ENCODE measurements around the gene CXCR5.

Gene CXCR5

DNA sequence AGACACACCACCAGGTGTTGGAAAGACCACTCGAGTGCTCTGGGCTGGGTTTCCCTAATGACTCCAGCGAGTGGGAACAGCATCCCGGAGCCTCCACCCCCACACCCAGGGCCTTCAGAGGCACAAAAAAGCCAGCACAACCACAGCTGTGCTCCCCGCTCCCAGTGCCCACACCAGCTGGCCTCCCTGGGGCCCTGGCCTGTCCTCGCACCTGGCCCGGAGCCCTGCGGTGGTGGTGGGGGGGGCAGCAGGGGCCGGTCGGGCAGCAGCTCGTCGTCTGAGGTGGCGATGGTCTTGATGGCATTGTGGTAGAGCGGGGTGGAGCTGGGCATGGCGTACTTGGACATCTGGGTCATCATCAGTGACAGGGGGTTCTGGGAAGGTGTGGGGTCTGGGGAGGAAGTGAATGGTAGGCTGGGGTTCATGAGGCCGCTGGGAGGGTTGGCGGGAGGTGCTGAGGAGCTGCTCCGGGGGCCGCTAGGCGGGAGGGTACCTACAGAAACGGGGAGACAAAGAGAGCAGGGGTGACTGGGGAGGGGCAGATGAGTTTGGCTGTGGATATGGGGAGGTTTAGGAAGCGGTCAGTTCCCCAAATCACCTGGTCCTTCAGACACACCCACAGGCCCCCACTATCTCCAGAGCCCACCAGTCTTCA is 16.1 kb downstream of the CXCR5 start:
- DNase-seq, result no peak

DNA sequence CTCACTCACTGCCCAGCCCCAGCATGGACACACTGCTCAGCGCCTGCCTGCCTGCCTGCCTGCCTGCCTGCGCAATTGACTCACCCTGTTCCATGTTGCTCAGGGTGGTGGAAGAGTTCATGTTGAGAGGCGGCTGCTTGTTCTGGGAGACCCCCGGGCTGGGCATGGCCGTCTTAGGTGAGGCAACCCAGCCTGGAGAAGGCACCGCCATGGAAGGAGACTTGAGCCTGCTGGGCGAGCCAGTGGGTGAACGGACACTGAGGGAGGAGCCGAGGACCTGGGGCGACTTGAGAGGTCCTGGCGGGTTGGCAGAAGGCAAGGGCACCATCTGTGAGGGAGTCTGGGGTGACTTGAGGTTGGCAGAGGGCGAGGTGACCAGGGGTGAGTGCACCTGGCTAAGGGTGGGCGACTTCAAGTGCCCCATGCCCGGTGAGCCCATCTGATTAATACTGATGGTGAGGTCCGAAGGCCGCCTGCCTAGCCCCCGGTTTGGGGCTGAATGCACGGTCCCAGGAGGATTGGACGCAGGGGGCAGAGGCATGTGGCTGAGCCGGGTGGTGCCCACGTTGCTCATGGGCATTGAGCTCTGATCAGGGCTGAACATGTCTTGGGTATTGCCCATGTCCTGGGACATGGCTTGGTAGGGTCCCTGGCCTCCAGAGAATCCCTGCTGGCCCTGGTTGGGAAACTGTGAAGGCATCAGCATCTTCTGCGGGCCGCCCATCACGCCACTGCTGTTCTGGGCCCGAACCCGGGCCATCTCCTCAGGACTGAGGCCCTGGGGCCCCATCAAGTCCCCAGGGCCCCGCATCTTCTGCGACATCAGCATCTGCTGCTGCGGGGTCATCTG is 17.1 kb downstream of the CXCR5 start:
- no peak for DNase-seq

DNA sequence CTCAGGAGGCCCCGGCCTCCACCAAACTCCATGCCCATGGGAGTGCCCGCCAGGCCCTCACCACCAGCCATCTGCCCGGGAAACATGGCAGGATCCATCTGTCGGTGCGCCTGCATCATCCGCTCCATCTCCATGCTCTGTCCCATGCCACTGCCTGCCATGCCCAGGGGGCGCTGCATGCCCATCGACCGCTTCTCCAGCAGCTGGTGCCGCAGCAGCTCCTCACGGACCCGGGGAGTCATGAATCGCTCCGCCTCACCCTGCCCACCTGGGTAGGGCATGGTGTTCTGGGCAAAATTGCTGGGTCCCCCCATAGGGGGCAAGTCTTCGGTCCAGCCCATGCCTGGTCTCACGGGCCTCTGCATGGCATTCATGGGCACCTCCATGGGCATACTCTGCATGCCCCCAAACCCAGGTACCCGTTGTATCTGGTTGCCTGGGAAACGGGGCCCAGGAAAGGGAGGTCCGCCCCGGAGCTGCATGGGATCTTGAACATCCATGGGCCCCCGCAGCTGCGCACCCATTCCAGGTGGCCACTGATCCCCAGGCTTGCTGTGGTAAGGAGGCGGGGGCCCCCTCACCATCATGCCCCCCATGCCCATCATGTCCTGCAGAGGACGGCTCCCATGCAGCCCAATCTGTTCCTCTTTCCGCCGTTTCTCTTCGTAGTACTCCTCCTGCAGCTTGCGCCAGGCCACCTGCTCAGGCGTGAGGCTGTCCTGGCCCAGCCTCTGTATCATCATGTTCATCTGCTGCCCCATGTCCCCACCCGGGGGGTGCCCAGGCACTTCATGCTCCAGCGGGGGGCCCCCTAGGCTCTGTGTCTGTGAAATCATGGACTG is 18.0 kb downstream of the CXCR5 start:
- DNase-seq, result no peak

DNA sequence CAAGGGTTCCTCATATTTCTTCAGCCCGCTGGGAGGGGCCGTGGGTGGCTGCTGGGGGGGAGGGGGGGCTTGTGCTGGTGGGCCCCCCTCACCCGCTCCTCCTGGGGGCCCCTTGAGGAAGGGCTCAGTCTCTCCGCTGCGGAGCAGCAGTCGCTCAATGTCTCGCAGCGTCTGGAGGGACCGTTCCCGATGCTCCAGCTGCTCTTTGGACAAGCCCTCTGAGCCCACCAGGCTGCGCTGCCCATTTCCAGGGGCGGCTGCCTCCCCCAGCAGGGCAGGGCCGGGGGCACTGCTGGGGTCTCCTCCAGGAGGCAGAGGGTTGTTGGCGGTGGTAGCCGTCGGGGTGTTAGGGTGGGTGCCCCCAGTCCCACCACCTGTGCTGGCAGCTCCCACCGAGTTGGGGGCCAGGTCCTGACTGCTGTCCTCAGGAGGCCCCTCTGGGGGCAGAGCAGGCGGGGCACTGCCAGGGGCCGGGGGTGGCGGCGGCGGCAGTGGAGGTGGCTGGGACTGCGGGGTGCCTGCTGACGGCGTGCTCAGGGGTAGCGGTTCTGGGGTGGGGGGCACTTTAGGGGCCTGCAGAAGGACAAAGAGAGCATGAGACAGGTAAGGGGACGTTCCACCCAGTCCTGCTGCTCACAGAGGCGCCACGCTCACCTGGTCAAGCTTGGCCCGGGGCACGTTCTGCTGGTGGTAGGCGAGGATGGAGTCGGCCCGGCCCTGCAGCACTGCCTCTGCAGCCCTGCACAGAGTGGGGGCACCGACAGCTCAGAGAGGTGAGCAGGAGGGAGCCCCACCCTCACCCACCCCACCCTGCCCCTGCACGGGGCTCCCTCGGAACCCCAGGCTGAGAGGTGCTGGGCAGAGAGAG is 18.9 kb downstream of the CXCR5 start:
- DNase-seq, result no peak

DNA sequence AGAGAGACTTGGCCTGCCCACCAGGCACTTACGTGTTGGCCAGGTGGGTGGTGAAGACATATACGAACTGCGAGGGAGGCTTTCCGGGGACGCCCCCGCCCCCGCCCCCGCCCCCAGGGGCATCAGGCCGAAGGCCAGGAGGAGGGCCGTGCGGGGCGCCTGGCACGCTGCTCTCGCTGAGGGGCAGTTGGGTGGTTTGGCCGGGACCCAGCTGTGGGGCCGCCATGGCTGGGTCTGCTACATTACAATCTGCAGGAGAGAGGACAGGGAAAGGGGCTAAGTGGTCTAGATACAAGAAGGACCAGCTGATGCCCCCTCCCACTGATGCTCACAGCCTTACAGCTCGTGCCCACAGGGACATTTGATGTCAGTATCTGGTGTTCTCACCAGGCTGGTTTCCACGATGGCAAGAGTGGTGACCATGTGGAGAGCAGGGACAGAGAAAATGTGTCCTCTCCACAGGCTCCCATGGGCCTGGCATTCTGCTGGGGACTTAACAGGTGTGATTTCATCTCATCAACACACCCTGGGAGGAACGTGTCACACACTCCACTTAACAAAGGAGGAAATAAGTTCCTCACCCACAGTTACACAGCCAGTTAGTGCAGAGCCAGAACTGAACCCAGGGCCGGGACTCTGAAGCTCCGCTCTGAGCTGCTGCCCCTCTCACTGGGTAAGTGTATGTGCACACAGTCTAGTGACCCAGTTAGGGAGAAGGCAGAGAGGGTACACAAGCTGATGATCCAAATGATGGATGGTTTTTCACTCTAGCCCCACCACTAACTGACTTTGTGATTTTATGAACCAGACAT is 19.7 kb downstream of the CXCR5 start:
- DNase-seq, result no peak

DNA sequence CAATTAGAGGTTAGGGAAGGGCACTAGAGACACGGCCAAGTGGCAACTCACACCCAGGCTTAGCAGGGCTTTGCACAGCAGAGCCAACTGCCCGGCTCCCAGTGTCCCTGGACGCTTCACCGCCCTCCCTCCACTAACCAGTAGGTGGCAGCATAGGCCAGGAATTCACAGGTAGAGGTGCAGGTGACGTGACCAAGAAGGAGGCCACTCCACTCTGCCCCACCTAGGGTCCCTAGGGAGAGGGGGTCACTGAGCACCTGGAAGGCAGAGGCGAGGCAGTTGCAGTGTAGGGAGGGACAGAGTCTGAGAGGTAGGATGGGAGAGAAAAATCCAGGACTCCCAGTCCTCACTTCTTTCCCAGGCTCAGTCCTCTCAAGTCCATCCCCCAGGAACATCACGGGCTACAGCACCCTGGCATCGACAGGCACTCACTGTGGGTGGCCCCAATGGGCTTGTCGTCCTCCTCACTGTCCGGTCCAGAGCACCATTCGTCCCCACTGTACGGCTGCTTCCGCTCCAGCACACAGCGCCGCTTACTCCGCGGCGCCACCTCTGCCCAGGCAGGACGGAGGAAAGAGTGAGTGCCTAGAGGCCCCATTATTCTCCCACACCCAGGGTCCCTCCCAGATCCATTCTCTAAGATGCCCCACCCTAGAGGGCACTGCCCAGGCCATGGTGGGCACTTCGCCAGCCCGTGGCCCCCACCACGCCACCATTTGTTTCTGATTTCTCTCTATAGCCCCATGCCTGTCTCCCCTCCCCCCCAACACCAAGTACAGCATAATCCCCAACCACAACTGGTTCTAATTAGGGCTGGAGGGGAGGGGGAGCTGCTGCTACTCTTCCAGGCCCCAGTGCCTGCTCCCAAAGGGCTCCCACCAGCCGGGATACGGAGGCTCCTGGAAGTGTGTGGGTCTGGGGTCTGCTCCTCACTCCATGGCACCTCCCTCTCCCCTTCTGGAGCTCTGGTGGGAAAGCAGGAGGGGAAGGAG is 23.7 kb downstream of the CXCR5 start:
- peak; percentile 67 for DNase-seq

DNA sequence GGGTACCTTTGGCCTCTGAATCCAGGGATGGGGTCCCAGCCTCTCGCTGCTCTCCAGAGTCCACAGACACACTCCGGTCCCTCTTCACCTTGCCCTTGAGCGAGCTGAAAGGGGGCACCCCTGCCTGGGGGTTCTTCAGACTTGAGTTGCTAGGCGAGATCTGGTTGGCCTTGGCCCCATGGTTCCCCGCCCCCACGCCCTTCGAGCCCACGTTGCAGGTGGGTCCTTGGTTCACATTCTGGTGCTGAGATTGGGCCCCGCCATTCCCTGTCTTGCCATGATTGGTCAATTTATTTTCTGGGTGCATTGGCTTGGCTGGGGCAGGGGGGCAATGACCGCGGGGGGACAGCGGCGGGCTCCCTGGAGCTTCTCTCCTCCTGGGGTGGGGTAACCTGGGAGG is 24.6 kb downstream of the CXCR5 start:
- DNase-seq, result no peak

DNA sequence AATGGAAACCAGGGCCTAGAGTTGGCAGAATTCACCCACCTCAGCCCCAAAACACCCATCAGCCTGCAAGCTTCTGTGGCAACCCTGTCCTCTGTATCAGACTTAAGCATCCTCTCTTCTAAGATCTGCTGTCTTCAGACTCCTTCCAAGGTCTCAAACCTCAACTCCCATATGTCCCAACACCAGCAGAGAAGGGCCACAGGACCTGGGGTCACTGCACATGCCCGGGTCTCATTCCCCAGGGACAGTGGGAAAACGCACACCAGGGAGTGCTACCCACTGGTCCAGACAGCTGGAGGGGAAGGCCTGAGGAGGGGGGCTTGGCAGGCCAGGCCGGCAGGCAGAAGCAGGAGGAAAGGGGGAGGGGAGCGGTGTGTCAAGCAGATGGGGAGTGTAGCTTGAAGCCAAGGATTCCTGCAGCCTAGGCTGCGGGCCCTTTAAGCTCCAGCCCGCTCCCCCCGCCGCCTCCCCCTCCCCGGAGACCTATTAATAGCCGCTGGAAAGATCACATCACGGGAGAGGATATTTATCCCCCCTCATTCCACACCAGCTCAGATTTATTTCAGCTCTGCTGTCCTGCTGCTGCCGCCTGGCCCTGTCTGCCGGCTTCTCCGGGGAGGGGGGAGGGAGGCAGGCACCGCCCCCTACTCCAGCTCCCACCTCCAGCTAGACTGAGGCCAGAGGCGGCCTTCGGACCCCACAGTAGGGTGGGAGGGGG is 25.4 kb downstream of the CXCR5 start:
- DNase-seq, result no peak

DNA sequence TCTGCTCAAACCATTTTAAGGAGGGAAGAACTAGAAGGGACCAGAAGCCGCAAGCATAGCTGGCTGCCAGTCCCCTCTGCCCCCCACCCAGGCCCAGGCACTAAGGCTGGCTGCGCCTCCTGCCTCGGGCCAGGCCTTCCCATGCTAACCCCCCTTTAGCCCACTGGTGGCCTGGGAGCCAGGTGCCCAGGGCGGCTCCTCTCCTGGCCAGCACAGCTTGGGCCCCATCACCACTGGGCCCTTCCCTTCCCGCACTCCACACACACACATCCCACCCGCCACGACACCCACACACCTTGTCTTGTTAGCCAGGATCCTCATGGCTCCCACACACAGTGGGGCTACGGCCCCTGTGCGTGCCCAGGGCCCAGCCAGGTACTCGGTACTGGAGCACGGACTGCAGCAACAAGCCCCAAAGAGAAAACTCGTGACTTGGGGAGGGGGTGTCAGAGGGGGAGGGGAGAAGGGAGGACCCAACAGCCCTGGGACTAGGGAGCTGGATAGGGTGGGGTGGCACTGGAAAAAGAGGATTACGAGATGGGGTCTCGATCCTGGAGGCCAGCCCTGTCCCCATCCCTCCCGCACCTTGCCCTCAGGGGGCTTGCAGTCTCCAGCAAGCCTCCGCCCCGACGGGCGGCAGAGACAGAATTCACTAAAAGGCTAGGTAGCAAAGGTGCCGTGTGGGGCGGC is 26.1 kb downstream of the CXCR5 start:
- DNase-seq, result no peak

DNA sequence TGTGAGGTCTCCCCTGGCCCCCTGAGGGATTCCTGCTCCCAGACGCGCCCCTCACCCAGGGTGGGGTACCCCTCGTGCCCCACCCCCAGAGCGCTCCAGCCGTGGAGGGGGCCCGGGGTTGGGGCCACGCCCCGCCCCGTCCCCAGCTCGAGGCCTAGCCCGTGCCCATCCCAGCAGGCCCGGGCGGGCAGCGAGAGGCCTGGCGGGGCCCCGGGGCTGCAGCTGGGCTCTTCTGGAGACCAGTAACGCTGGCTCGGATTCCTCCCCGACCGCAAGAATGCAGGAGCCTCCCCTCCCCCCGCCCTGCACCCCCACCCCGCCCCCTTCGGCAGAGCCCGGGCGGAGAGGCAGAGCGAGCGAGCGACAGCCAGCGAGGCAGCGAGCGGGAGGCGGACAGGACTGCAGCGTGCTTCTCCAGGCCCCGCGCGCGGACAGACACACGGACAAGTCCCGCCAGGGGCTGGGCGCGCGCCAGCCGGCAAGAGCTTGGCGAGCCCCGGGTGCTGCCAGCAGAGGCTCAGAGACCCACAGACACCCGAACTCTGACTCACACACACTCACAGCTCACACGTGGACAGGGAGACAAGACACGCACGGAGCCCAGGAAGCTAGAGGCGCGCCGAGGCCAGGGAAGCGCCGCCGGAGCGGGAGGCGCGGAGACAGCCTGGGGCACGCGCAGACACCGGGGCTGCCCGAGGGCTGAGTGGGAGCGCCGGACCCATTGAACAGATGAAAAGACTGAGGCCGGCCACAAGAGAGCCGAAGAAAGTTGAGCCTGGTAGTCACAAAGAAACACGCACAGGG is 26.8 kb downstream of the CXCR5 start:
- DNase-seq, result no peak

DNA sequence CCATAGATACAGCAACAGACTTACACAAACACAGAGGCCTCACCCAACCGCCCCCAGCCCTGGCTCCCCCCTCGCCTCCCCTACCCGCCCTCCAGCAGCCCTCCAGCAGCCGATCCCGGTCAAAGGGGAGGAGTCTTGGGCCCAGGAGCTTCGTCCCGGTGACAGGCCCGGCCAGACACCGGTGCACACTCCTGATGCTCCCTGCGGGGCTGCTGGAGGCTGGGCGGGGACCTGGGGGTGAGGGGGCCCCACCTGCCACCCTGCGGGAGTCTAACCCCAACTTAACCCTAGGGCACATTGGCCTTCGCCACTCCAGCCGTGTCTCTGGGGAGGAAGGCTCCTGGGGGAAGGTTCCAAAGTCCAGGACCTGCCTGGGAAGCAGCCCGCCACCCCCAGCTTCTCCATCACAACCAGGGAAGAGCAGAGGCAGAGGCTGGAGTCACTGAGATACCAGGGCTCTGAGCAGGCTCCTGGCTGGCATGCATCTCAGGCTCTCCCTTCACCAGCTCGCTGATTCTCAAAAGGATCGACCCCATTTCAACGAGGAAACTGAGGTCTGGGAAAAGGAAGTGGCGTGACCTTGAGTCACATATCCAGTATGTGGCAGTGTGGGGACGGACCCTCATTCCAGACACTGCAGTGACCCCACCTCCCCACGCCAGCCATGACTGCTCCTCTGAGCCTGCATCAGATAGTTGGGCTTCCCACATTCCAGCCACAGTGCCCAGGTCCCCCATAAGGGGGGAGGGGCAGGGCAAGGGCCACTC is 27.6 kb downstream of the CXCR5 start:
- no peak for DNase-seq

DNA sequence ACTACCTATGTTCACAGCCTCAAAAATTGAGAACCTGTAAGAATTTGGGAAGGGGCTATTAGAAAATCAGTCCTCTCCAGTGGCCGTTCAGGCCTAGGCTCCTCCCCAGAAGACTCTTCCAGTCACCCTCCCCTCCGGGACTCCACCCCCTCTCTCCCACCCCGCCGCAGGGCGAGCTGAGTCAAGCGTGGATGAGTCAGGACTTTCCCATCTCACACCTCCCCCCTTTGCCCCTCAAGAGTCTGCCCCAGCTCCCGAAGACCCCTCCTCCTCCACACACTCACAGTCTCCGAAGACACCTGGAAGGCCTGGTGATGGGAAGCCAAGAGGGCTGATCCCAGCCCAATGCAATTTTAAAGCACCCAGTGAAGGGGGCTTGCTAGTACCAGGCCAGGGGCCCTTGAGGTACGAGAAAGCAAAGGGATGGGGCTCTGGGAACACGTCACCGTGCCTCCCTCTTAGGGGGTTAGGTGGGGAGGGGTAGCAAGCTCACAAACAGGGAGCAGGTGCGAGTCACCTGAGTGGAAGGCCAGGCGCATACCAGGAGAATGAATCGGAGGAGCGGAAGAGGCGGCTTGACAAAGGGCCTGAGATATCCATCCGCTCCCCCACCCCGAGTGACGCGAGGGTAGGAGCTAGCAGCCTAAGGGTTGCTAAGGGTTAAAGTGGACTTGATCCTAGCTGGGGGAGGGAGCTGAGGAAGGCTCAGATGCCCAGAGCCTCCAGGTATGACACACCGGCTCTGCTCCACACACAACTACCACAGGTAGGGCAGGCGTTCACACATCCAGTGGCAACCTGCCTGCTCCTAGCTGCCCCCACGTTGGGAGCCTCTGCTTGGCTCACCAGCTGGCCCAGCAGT is 28.4 kb downstream of the CXCR5 start:
- DNase-seq, result no peak

DNA sequence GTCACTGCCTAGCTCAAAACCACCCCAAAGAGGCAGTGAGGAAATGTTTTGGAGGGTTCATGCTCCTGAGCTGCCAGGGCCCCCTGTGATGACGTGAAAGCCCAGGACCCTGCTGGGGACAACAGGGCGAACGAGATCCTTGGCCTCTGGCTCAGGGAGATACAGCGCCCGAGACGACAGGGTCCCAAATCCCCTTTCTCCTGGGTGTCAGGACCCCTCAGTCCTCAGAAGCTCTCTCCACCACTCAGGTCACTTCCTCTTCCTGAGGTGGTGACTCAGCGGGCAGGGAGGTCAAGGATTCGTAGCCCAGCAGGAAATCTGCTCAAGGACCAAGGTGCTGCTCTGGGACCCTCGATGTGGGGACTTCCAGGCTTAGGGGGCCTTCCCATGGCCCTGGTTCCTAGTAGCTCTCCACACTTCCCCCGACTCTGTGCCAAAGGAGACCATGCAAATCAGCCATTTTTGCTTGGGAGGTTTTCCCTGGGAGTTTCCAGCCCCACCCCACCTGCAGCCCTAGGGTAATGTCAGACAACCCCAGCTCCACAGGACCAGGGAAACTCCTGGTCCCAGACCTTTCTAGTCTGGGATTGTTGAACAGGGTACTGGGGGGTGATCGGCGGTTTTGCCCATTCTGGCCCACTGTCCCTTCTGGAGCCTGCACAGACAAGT is 29.2 kb downstream of the CXCR5 start:
- no peak for DNase-seq

DNA sequence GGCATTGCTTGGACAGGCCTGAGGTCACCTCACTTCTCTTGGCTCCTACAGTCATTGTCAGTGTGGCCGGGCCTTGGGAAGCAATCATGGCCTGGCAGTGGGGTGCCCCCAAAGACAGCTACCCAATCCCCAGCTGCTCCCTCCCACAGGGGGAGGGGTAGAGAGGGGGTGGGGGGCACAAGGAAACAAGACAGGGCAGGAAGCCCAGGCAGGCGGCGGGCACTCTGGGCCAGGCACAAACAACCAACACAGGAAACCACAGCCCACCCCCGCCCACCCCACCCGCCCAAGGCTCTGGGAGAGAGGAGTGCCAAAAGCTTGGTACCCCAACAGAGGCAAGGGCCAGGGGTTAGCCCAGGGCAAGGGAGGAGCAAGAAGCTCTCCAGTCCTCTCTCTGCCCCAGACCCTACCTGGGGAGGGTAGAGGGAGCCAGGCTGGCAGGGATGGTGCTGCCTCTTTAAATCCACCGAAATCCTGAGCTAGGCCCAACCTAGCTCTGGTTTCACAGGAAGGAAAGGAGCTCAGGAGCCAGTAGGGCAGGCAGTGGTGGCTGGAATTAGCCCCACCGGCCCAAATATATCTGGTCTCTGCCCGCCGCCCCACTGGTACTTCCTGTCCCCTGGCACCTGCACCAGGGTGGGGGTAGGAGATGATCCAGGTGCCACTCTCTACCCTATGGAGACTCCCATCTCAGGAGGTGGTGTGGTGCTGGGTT is 29.9 kb downstream of the CXCR5 start:
- DNase-seq, result peak; percentile 47

Data from NK-92 treated with Interleukin-12 subunit alpha and Interleukin-12 subunit beta, amount 100 ng/mL, for 24 hours (cell line).